AG10803 (cell line): ENCODE measurements around the gene TMEM200B.

ENCODE experiments used
- DNase-seq: peaks from one replicate; pipeline ENCODE4 v3.0.0; 2010; ENCODE audit warnings: low read depth
- H3K4me3 ChIP-seq: 2 replicates; pipeline ENCODE4 v1.5.1; 2011; ENCODE audit warnings: mild to moderate bottlenecking, low read length, control low read depth
- CTCF ChIP-seq: conservative IDR thresholded peaks from 2 replicates; pipeline ENCODE4 v1.5.1; 2011; ENCODE audit warnings: mild to moderate bottlenecking, low read length, control low read depth, inconsistent platforms

Gene TMEM200B

DNA sequence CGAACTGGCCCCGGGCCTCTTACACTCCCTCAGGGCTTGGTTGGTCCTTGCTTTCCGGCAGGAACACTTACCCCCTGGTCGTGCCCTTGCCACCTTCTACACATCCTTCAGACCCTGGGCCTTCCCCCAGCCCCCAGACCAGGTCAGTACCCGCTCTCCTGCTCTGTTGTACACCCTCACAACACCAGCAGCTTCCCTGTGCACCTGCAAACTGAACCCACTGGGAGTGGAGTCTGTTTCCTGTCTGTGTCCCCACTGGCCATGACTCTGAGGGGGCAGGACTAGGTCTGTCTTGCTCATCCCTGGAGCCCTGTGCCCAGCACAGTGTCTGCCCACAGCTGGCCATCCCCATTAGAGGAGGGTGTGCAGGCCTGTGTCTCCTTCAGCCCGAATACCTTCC, 2.1 kb upstream of the TMEM200B start:
- DNase-seq: no peak
- TF ChIP-seq CTCF: no peak

GRCh38 chr1:29125237-29125641, 1.5 kb upstream of the TMEM200B start:
- no peak for DNase-seq
- peak overlapping the region; percentile 80 for H3K4me3 ChIP-seq
- no peak for TF ChIP-seq CTCF

More for the DNA sequence above, 2.1 kb upstream of the TMEM200B start:
- no peak overlapping the region for H3K4me3 ChIP-seq

DNA sequence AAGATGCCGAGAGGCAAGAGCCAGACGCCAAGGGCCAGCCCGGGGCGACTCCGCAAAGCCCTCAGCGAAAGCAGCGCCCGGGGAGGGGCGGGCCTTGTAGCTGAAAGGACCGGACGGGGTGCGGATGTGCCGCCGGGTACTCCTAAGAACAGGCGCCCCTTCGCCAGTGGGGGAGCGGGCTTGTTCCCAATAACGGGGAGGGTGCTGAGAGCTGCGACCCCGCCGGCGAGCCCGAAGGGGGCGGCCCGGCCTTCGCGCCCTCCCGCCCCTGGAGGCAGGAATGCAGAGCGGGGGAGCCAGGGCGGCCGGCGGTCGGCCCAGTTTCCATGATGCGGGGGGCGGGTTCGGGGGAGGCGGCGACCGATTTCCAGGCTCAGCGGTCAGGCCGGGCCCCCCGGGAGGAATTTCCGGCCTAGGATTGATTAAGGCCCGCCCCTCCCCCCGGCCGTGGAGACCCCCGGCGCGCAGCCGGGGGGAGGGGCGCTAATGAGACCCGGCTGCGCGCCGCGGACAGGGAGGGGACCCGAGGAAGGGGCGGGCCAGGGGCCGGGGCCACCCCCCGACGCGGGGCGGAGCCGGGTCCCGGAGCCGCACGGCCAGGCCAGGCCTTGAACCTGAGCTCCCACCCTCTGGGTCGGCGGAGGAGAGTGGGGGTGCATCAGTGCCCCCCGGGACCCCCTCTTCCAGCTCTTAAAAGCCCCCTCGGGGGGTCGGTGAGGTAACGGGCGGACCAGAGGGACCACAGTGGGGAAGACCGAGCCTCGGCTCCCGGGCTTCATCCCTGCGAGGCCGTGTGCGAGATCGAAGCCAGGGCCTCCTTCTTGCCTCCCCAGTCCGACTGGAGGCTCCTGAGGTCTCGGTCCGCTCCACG, 898 bp upstream of the TMEM200B start:
- DNase-seq: peak; percentile 77
- H3K4me3 ChIP-seq: peak overlapping the region; percentile 80
- peak; percentile 41 for TF ChIP-seq CTCF

GRCh38 chr1:29123053-29123886, 433 bp downstream of the TMEM200B start:
- peak overlapping the region; percentile 80 for H3K4me3 ChIP-seq
- peak; percentile 52 for DNase-seq
- TF ChIP-seq CTCF: no peak

GRCh38 chr1:29122682-29123052, 1.0 kb downstream of the TMEM200B start:
- TF ChIP-seq CTCF: no peak
- peak overlapping the region; percentile 80 for H3K4me3 ChIP-seq
- peak; percentile 86 for DNase-seq

DNA sequence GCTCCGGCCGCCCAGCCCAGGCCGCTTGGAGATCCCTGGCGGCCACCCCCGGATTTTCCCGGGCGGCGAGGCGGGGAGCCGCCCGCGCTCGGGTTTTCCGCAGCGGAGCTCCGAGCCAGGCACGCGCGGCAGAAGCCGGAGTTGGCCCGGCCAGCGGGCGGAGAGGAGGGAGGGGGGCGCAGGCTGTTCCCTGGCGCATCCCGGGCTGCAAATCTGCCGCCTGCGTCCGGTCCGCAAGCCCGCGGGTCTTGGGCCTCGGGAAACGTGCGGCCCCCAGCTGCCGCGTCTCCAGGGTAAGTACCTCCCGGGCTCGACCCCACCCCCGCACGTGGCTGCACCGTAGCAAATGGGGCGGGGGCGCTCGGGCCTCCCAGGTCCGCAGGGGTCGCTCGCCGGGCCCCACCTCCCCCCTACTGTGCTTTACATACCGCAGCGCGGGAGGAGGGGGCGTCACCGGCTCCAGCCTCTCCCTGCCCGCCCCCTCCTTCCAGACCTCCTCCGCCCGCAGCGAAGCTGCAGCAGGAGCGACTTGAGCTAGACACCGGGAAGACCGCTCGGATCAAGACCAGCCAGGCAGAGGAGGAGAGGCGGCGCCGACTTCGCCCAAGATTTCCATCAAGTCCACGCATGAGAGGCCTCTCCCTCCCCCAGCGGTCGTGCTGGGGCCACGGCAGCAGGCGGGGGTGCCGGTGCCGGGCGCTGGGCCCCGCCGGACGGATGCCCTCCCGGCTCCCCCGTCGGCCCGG, 1.6 kb downstream of the TMEM200B start:
- TF ChIP-seq CTCF: no peak
- peak overlapping the region; percentile 80 for H3K4me3 ChIP-seq
- peak; percentile 20 for DNase-seq
